ENCODE results near the gene ANGPTL5. TPM values are rescaled to one million over a fixed set of nuclear protein-coding genes. Genes with fewer than 3 reads are reported as not detected.

The ANGPTL5 gene
- total and polyA plus RNA-seq, 7 donors: 0.23 to 2.5 (median 0.48) TPM; not detected in 3

- no peak overlapping the region for H3K27ac ChIP-seq
- no peak for TF ChIP-seq EP300 (IDR thresholded peaks at IDR 0.05)
- TF ChIP-seq POLR2AphosphoS5 (IDR thresholded peaks at IDR 0.05): no peak
- no peak for TF ChIP-seq CTCF (IDR thresholded peaks at IDR 0.05)
- TF ChIP-seq POLR2A (IDR thresholded peaks at IDR 0.05): no peak
These were observed 48.4 kb downstream of the ANGPTL5 start for GRCh38 chr11:101867951-101868350.

GRCh38 chr11:101866619-101867491, 49.5 kb downstream of the ANGPTL5 start:
- DNase-seq: no peak
- 88 to 91% methylated on average over 5 of the region's 5 CpGs for WGBS, 2 donors
- Histone ChIP-seq H3K27me3 (no peaks in the 10 kb centered on the region), H3K9me3 (peaks cover 0 to 4% (median 0%) of the 10 kb centered on the region in 4 donors), H3K36me3 (no peaks in the 10 kb centered on the region), H3K27ac (peak overlapping the region in 1 of 4 donors; percentile 45), H3K4me1 (peaks cover 0 to 32% (median 10%) of the 10 kb centered on the region in 4 donors), H3K4me3 (no peak overlapping the region)
- intact Hi-C loops (cut with DNase I): loop anchor here (10.0 kb wide), 1 partner anchor 418 kb away; no protein-coding TSS in a partner anchor
- TF ChIP-seq POLR2AphosphoS5 (IDR thresholded peaks at IDR 0.05) (no peak), POLR2A (IDR thresholded peaks at IDR 0.05) (no peak), EP300 (IDR thresholded peaks at IDR 0.05) (no peak), CTCF (IDR thresholded peaks at IDR 0.05) (no peak)

More at GRCh38 chr11:101867951-101868350, 48.4 kb downstream of the ANGPTL5 start:
- intact Hi-C loops (cut with DNase I): loop anchor here (10.0 kb wide), 1 partner anchor 417 kb away; no protein-coding TSS in a partner anchor
- 84 to 87% methylated on average over 2 of the region's 2 CpGs for WGBS, 2 donors
- H3K4me1 ChIP-seq: peaks cover 0 to 21% (median 9%) of the 10 kb centered on the region in 4 donors
- no peaks in the 10 kb centered on the region for H3K36me3 ChIP-seq
- no peaks in the 10 kb centered on the region for H3K27me3 ChIP-seq
- DNase-seq: no peak
- H3K4me3 ChIP-seq: no peak overlapping the region
- peaks cover 0 to 4% (median 0%) of the 10 kb centered on the region in 4 donors for H3K9me3 ChIP-seq

GRCh38 chr11:101864098-101864497, 52.2 kb downstream of the ANGPTL5 start:
- Histone ChIP-seq H3K4me1 (peaks cover 0 to 36% (median 13%) of the 10 kb centered on the region in 4 donors), H3K9me3 (peaks cover 0 to 4% (median 0%) of the 10 kb centered on the region in 4 donors), H3K36me3 (no peaks in the 10 kb centered on the region), H3K27me3 (no peaks in the 10 kb centered on the region), H3K27ac (no peak overlapping the region), H3K4me3 (no peak overlapping the region)
- intact Hi-C loops (cut with DNase I): loop anchor here (10.0 kb wide), 1 partner anchor 421 kb away; no protein-coding TSS in a partner anchor
- no peak for DNase-seq
- no peak for TF ChIP-seq POLR2A (IDR thresholded peaks at IDR 0.05)
- no peak for TF ChIP-seq CTCF (IDR thresholded peaks at IDR 0.05)
- TF ChIP-seq POLR2AphosphoS5 (IDR thresholded peaks at IDR 0.05): no peak
- TF ChIP-seq EP300 (IDR thresholded peaks at IDR 0.05): no peak

- Histone ChIP-seq H3K27ac (peak overlapping the region in 3 of 4 donors; percentile 13 to 53 (median 50)), H3K9me3 (peaks cover 0 to 4% (median 0%) of the 10 kb centered on the region in 4 donors), H3K36me3 (no peaks in the 10 kb centered on the region), H3K4me1 (peaks cover 0 to 36% (median 13%) of the 10 kb centered on the region in 4 donors), H3K4me3 (no peak overlapping the region), H3K27me3 (no peaks in the 10 kb centered on the region)
- intact Hi-C loops (cut with DNase I): loop anchor here (10.0 kb wide), 1 partner anchor 421 kb away; no protein-coding TSS in a partner anchor
- no peak for DNase-seq
- no peak for TF ChIP-seq EP300 (IDR thresholded peaks at IDR 0.05)
- no peak for TF ChIP-seq CTCF (IDR thresholded peaks at IDR 0.05)
- TF ChIP-seq POLR2A (IDR thresholded peaks at IDR 0.05): no peak
- TF ChIP-seq POLR2AphosphoS5 (IDR thresholded peaks at IDR 0.05): no peak
These were observed 53.0 kb downstream of the ANGPTL5 start for GRCh38 chr11:101863361-101863760.

Measured in sigmoid colon (tissue), 7 donors.